HepG2 (cell line): Measurements from ENCODE around the gene LRP1B. TPM values are rescaled to one million over a fixed set of nuclear protein-coding genes. Genes with fewer than 3 reads are reported as not detected.

ENCODE experiments used
- ATAC-seq: fragments of 200-7000 bp; cut with Tn5 transposase; 3 replicates; pipeline ENCODE4 v1.9.1; 2020; ENCODE audit warnings: mild to moderate bottlenecking, moderate library complexity
- BruUV-seq: library from RNA; stranded (reverse); fragments of 400-500 nt; replicated peaks from 2 replicates; lab custom pipeline; 2021; lab: Mats Ljungman, UMichigan
- CTCF ChIA-PET: fragments of 300-600 bp; formaldehyde crosslinking; extraction: SDS; loops from one replicate; lab custom pipeline; 2021; ENCODE audit warnings: low total read pairs, inconsistent platforms, low intra/inter-chr PET ratio; lab: Yijun Ruan, JAX
- POLR2A ChIA-PET: fragments of 350-600 bp; sonication (Branson Sonifier 250); formaldehyde crosslinking; loops from one replicate; lab custom pipeline; 2020; ENCODE audit warnings: antibody characterized with exemption, inconsistent platforms; lab: Yijun Ruan, JAX
- DNase-seq: peaks from one replicate; pipeline ENCODE4 v3.0.0-alpha.2; 2015; ENCODE audit warnings: low spot score
- FAIRE-seq: peaks from 3 replicates; lab custom pipeline; 2011; peaks lifted over from hg19 to GRCh38; lab: Jason Lieb, UNC
- H2AFZ ChIP-seq: one replicate; pipeline ENCODE4 v1.6.1; 2011; ENCODE audit warnings: low read length, inconsistent platforms
- H3K27ac ChIP-seq: fragments of 300-600 bp; 3 replicates; pipeline ENCODE4 v1.8.0; 2011; ENCODE audit warnings: mixed run types, mild to moderate bottlenecking, mixed read lengths, low read length, inconsistent platforms; ENCODE audit not compliant: insufficient read depth; ENCODE audit errors: extremely low read length
- H3K27me3 ChIP-seq, 2 experiments: fragments of 200-600 bp in 1 of 2; 2 replicates in 1 of 2; 3 replicates in 1 of 2; pipeline versions ENCODE4 v1.6.0 to v1.8.0; 2011; ENCODE audit warnings: low read length in 2 of 2, mild to moderate bottlenecking in 2 of 2, moderate library complexity in 2 of 2, inconsistent platforms in 1 of 2; ENCODE audit not compliant: insufficient read depth in 2 of 2, control insufficient read depth in 1 of 2
- H3K36me3 ChIP-seq, 2 experiments: fragments of 200-600 bp in 1 of 2; replicated peaks in 1 of 2; 2 replicates in 1 of 2; 3 replicates in 1 of 2; pipeline versions ENCODE4 v1.5.1 to v1.8.0; 2011; ENCODE audit warnings: low read length in 2 of 2, inconsistent platforms in 1 of 2; ENCODE audit not compliant: insufficient read depth in 2 of 2, control insufficient read depth in 1 of 2
- H3K4me1 ChIP-seq: 2 replicates; pipeline ENCODE4 v1.5.1; 2012; ENCODE audit warnings: low read length, inconsistent platforms; ENCODE audit not compliant: insufficient read depth
- H3K4me2 ChIP-seq: 2 replicates; pipeline ENCODE4 v1.6.0; 2011; ENCODE audit warnings: low read depth, low read length, inconsistent platforms
- H3K4me3 ChIP-seq, 3 experiments: fragments of 200-600 bp in 1 of 3; sonication (generic), shearing (Covaris generic) in 1 of 3; replicated peaks in 1 of 3; 2 replicates each; pipeline ENCODE4 v1.5.1; 2011 to 2016; ENCODE audit warnings: low read length in 3 of 3, inconsistent platforms in 2 of 3, low read depth in 2 of 3, mild to moderate bottlenecking in 2 of 3, control low read depth in 1 of 3, mixed read lengths in 1 of 3; ENCODE audit not compliant: insufficient read depth in 1 of 3
- H3K79me2 ChIP-seq: one replicate; pipeline ENCODE4 v1.6.1; 2011; ENCODE audit warnings: low read length, inconsistent platforms; ENCODE audit not compliant: insufficient read depth
- H3K9ac ChIP-seq: 2 replicates; pipeline ENCODE4 v1.6.0; 2011; ENCODE audit warnings: mild to moderate bottlenecking, low read depth, low read length, inconsistent platforms; ENCODE audit not compliant: insufficient read depth
- H3K9me3 ChIP-seq: 2 replicates; pipeline ENCODE4 v1.5.1; 2012; ENCODE audit warnings: mild to moderate bottlenecking, low read length
- H4K20me1 ChIP-seq: 2 replicates; pipeline ENCODE4 v1.6.0; 2011; ENCODE audit warnings: inconsistent platforms, mild to moderate bottlenecking, low read length, moderate library complexity; ENCODE audit not compliant: insufficient read depth
- MAFF ChIP-seq: IDR thresholded peaks from 2 replicates; pipeline ENCODE4 v1.6.1; 2011; ENCODE audit warnings: low read depth, low read length, improper control_type of control experiment
- MAFK ChIP-seq, 2 experiments: IDR thresholded peaks in 1 of 2; conservative IDR thresholded peaks in 1 of 2; 2 replicates each; pipeline ENCODE4 v1.6.1; 2011; ENCODE audit warnings: improper control_type of control experiment in 2 of 2, low read length in 2 of 2
- RXRB ChIP-seq: IDR thresholded peaks from 2 replicates; pipeline ENCODE4 v1.6.1; 2016; ENCODE audit warnings: borderline replicate concordance, missing genetic modification reagents, missing compliant biosample characterization
- ZBTB4 ChIP-seq: sonication (generic); formaldehyde crosslinking; IDR thresholded peaks from 2 replicates; pipeline ENCODE4 v1.4.0; 2020; ENCODE audit warnings: missing genetic modification reagents, mild to moderate bottlenecking, borderline replicate concordance
- ZNF740 ChIP-seq: sonication (generic); formaldehyde crosslinking; IDR thresholded peaks from 2 replicates; pipeline ENCODE4 v1.4.0; 2020; ENCODE audit warnings: missing genetic modification reagents
- WGBS: methylation state at CpG from one replicate; pipeline ENCODE4 v1.1.6; 2017; ENCODE audit warnings: low lambda C conversion rate; 5-methylcytosine and 5-hydroxymethylcytosine counted together
- in situ Hi-C: cut with HindIII; loops from 2 replicates; pipeline ENCODE4 v1.10.0; 2017; ENCODE audit warnings: low pct_unique_long_range_greater_than_20kb; ENCODE audit not compliant: extremely low pct_ligation_motif_present
- intact Hi-C: fragments of 100-400 bp; cut with micrococcal nuclease; formaldehyde crosslinking; loops from one replicate; pipeline ENCODE4 v1.10.0; 2022; ENCODE audit not compliant: unreplicated experiment
- polyA plus RNA-seq, 8 experiments: library from polyadenylated mRNA; depleted of rRNA in 3 of 8; stranded (reverse) in 7 of 8; unstranded in 1 of 8; fragments of >200 nt; fragmentation: Illumina TruSeq in 4 of 8; extraction: Trizol in 4 of 8; gene quantifications; 2 replicates each; pipeline versions ENCODE4 v1.2.1 to v1.2.3, GENCODE V29; 2011 to 2016; ENCODE audit warnings: low read depth in 4 of 8, missing spikeins in 1 of 8, mixed read lengths in 1 of 8; ENCODE audit not compliant: insufficient read depth in 1 of 8
- total RNA-seq, 5 experiments: library from RNA; depleted of rRNA; stranded (reverse); fragments of >200 nt; fragmentation: Illumina TruSeq; extraction: Trizol; gene quantifications; 2 replicates each; pipeline ENCODE4 v1.2.3, GENCODE V29; 2016; ENCODE audit warnings: low read depth in 1 of 5

Gene LRP1B
- total and polyA plus RNA-seq, 2 of the 13 experiments (the other 11 are each of a cell fraction or from before 2014, with no cell fraction given) = 0.04 TPM; not detected in 1

DNA sequence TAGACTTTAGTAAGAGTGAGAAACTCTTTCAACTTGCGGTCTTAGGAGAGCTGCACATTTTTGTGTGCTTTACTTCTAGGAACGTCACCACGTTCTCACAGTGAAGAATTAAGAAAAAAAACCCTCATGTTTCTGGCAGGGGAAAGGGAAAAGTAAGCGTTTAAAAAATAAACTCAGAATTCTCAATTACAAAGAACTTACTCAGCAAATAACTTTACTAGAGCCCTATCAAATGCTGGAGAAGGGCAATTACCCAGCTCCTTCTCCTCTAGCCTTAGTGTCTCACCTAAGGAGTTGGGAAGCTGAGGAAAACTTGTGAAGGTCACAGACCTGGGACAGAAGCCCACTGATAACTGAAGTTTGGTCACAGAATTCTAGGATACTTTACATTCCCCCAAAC is 1500.3 kb downstream of the LRP1B start:
- H4K20me1 ChIP-seq = no peaks in the 10 kb centered on the region
- no peak overlapping the region for H3K4me3 ChIP-seq
- no peaks in the 10 kb centered on the region for H3K4me1 ChIP-seq
- H3K79me2 ChIP-seq = no peaks in the 10 kb centered on the region
- FAIRE-seq = no peak
- intact Hi-C loops = no loop called here
- no peak for TF ChIP-seq RXRB (CRISPR knock-in tag)
- no peak for TF ChIP-seq ZNF740 (CRISPR knock-in tag)
- TF ChIP-seq MAFK (conservative IDR thresholded peaks at IDR 0.05 in 1 of 2, IDR thresholded peaks at IDR 0.05 in 1 of 2; ENCODE audit: low read length in 2 of 2) = peak; percentile 42 to 78; a peak in 2 of 4 replicates
- peak; percentile 51; the same call in 1 of the 2 replicates for TF ChIP-seq MAFF
- TF ChIP-seq ZBTB4 (CRISPR knock-in tag) = no peak
- DNase-seq = no peak
- ChIA-PET POLR2A (no interaction called here), CTCF (no interaction called here)
- in situ Hi-C loops = no loop called here
- no peak overlapping the region for H3K9ac ChIP-seq
- H3K36me3 ChIP-seq = no peaks in the 10 kb centered on the region
- WGBS = 34% methylated on average over 4 of the region's 4 CpGs
- H3K9me3 ChIP-seq = no peaks in the 10 kb centered on the region
- H3K27ac ChIP-seq = no peak overlapping the region
- H2AFZ ChIP-seq = no peak overlapping the region
- no TSS peak for BruUV-seq
- ATAC-seq = no peak
- H3K27me3 ChIP-seq = no peaks in the 10 kb centered on the region
- H3K4me2 ChIP-seq = no peak overlapping the region
